H9 (cell line): ENCODE measurements around the gene WDR43. TPM values are rescaled to one million over a fixed set of nuclear protein-coding genes. Genes with fewer than 3 reads are reported as not detected.
"Not testable (repeated sequence)": the region's sequence is repeated elsewhere in the genome, so short reads cannot be mapped to it uniquely, and the experiment has no call there.

ENCODE experiments used
- DNase-seq: peaks from one replicate; pipeline ENCODE4 v3.0.0-alpha.2; 2017
- H2AFZ ChIP-seq: one replicate; pipeline ENCODE4 v1.6.1; 2013; ENCODE audit warnings: mild to moderate bottlenecking, low read length, control low read depth, moderate library complexity
- H2AK5ac ChIP-seq: 2 replicates; pipeline ENCODE4 v1.6.1; 2013; ENCODE audit warnings: low read length, control low read depth, mixed read lengths; ENCODE audit not compliant: insufficient read length
- H2BK120ac ChIP-seq: one replicate; pipeline ENCODE4 v1.6.1; 2013; ENCODE audit warnings: low read depth, mild to moderate bottlenecking, low read length, control low read depth, inconsistent platforms; ENCODE audit not compliant: poor library complexity, severe bottlenecking
- H2BK12ac ChIP-seq: 2 replicates; pipeline ENCODE4 v1.6.1; 2013; ENCODE audit warnings: low read length, control low read depth, mixed read lengths, low read depth; ENCODE audit not compliant: insufficient read length
- H2BK15ac ChIP-seq: 2 replicates; pipeline ENCODE4 v1.6.1; 2013; ENCODE audit warnings: low read depth, low read length, control low read depth
- H2BK20ac ChIP-seq: one replicate; pipeline ENCODE4 v1.6.1; 2013; ENCODE audit warnings: low read depth, mild to moderate bottlenecking, low read length, control low read depth, inconsistent platforms; ENCODE audit not compliant: poor library complexity, severe bottlenecking
- H2BK5ac ChIP-seq: 2 replicates; pipeline ENCODE4 v1.6.1; 2013; ENCODE audit warnings: low read length, control low read depth, mixed read lengths; ENCODE audit not compliant: insufficient read length
- H3K14ac ChIP-seq: 2 replicates; pipeline ENCODE4 v1.6.1; 2013; ENCODE audit warnings: low read length, control low read depth; ENCODE audit not compliant: insufficient read depth
- H3K18ac ChIP-seq: 2 replicates; pipeline ENCODE4 v1.6.1; 2013; ENCODE audit warnings: low read depth, mild to moderate bottlenecking, mixed read lengths, low read length, control low read depth; ENCODE audit not compliant: insufficient read length
- H3K23ac ChIP-seq: 2 replicates; pipeline ENCODE4 v1.6.1; 2013; ENCODE audit warnings: low read length, control low read depth, mixed read lengths, low read depth; ENCODE audit not compliant: insufficient read length
- H3K23me2 ChIP-seq: 2 replicates; pipeline ENCODE4 v1.6.1; 2013; ENCODE audit warnings: low read depth, mild to moderate bottlenecking, mixed read lengths, low read length, control low read depth; ENCODE audit not compliant: insufficient read length, poor library complexity, severe bottlenecking
- H3K27ac ChIP-seq: 2 replicates; pipeline ENCODE4 v1.5.1; 2013; ENCODE audit warnings: low read length, control low read depth, mixed read lengths, low read depth; ENCODE audit not compliant: insufficient read length
- H3K27me3 ChIP-seq: 2 replicates; pipeline ENCODE4 v1.6.1; 2013; ENCODE audit warnings: low read length, control low read depth, inconsistent platforms; ENCODE audit not compliant: insufficient read depth
- H3K4ac ChIP-seq: 2 replicates; pipeline ENCODE4 v1.6.1; 2013; ENCODE audit warnings: low read depth, mild to moderate bottlenecking, control low read depth, inconsistent platforms, low read length, moderate library complexity
- H3K4me1 ChIP-seq: 2 replicates; pipeline ENCODE4 v1.6.1; 2013; ENCODE audit warnings: low read length, control low read depth, inconsistent platforms; ENCODE audit not compliant: insufficient read depth
- H3K4me2 ChIP-seq: 2 replicates; pipeline ENCODE4 v1.6.1; 2013; ENCODE audit warnings: low read length, control low read depth, mixed read lengths; ENCODE audit not compliant: insufficient read length, insufficient read depth
- H3K56ac ChIP-seq: 2 replicates; pipeline ENCODE4 v1.6.1; 2013; ENCODE audit warnings: low read depth, mild to moderate bottlenecking, mixed read lengths, low read length, control low read depth; ENCODE audit not compliant: insufficient read length
- H3K79me1 ChIP-seq: 2 replicates; pipeline ENCODE4 v1.6.1; 2013; ENCODE audit warnings: low read depth, mild to moderate bottlenecking, moderate library complexity, low read length, control low read depth, inconsistent platforms; ENCODE audit not compliant: insufficient read depth, poor library complexity, severe bottlenecking
- H3K79me2 ChIP-seq: 2 replicates; pipeline ENCODE4 v1.6.1; 2013; ENCODE audit warnings: low read length, control low read depth, inconsistent platforms; ENCODE audit not compliant: insufficient read depth
- H3K9ac ChIP-seq: 2 replicates; pipeline ENCODE4 v1.6.1; 2013; ENCODE audit warnings: low read length, control low read depth, mixed read lengths; ENCODE audit not compliant: insufficient read length; ENCODE audit errors: extremely low read depth
- H3K9me3 ChIP-seq: one replicate; pipeline ENCODE4 v1.6.1; 2013; ENCODE audit warnings: low read depth, low read length, inconsistent platforms; ENCODE audit not compliant: control insufficient read depth
- H3T11ph ChIP-seq: one replicate; pipeline ENCODE4 v1.6.1; 2013; ENCODE audit warnings: mild to moderate bottlenecking, low read length, control low read depth, inconsistent platforms
- H4K20me1 ChIP-seq: one replicate; pipeline ENCODE4 v1.6.1; 2013; ENCODE audit not compliant: control insufficient read depth, insufficient read length, insufficient read depth
- H4K5ac ChIP-seq: 2 replicates; pipeline ENCODE4 v1.6.1; 2013; ENCODE audit warnings: low read depth, mild to moderate bottlenecking, mixed read lengths, low read length, control low read depth; ENCODE audit not compliant: insufficient read length
- H4K8ac ChIP-seq: replicated peaks from 2 replicates; pipeline ENCODE4 v1.6.1; 2013; ENCODE audit warnings: low read length, control low read depth, mixed read lengths, low read depth; ENCODE audit not compliant: insufficient read length
- H4K91ac ChIP-seq: 2 replicates; pipeline ENCODE4 v1.6.1; 2013; ENCODE audit warnings: low read depth, mild to moderate bottlenecking, moderate library complexity, mixed read lengths, low read length, control low read depth; ENCODE audit not compliant: insufficient read length
- H3K27ac Mint-ChIP-seq, 3 experiments: 2 replicates in 2 of 3; 3 replicates in 1 of 3; pipeline ENCODE4 v1.8.0; 2020 to 2021; ENCODE audit warnings: mixed read lengths in 3 of 3, mild to moderate bottlenecking in 1 of 3, moderate library complexity in 1 of 3
- H3K27me3 Mint-ChIP-seq: 2 replicates; pipeline ENCODE4 v1.8.0; 2021; ENCODE audit warnings: low read depth, mild to moderate bottlenecking, moderate library complexity, mixed read lengths
- H3K36me3 Mint-ChIP-seq, 3 experiments: 2 replicates in 2 of 3; 3 replicates in 1 of 3; pipeline ENCODE4 v1.8.0; 2020 to 2021; ENCODE audit warnings: low read depth in 3 of 3, mixed read lengths in 3 of 3; ENCODE audit not compliant: insufficient read depth in 1 of 3
- H3K4me1 Mint-ChIP-seq, 2 experiments: 2 replicates each; pipeline ENCODE4 v1.8.0; 2020; ENCODE audit warnings: mixed read lengths in 2 of 2
- H3K4me3 Mint-ChIP-seq, 2 experiments: 2 replicates in 1 of 2; 3 replicates in 1 of 2; pipeline ENCODE4 v1.8.0; 2020 to 2021; ENCODE audit warnings: mild to moderate bottlenecking in 2 of 2, mixed read lengths in 2 of 2, moderate library complexity in 1 of 2
- H3K9me3 Mint-ChIP-seq, 2 experiments: 2 replicates in 1 of 2; 3 replicates in 1 of 2; pipeline ENCODE4 v1.8.0; 2020; ENCODE audit warnings: mild to moderate bottlenecking in 2 of 2, mixed read lengths in 2 of 2, moderate library complexity in 1 of 2
- WGBS: extraction: QIAGEN DNeasy Blood & Tissue Kit; methylation state at CpG from one replicate; pipeline ENCODE4 v1.1.7; 2013; ENCODE audit warnings: missing lambda C conversion rate, low lambda C conversion rate, mixed read lengths; ENCODE audit not compliant: insufficient read length; ENCODE audit errors: extremely low coverage; 5-methylcytosine and 5-hydroxymethylcytosine counted together
- total RNA-seq: library from RNA; stranded (reverse); gene quantifications from 2 replicates; pipeline ENCODE4 v1.2.1, GENCODE V29; 2021
- TF ChIP-seq, protein P1 (sequence below): fragments of 200-600 bp; sonication (generic); conservative IDR thresholded peaks from 3 replicates; pipeline ENCODE4 v1.8.0; 2021; ENCODE audit warnings: antibody characterized with exemption, mild to moderate bottlenecking

Gene WDR43
- total RNA-seq, 1 experiment from 2014 or later: 186 TPM

- DNase-seq: no peak
- no peak overlapping the region for H2BK20ac ChIP-seq
- H3K9ac ChIP-seq: no peak overlapping the region
- H2BK12ac ChIP-seq: no peak overlapping the region
- H3K4me1 ChIP-seq: no peaks in the 10 kb centered on the region
- peak overlapping the region in 2 of 3 experiments; percentile 8 to 23; a peak in 2 of 7 replicates for H3K27ac Mint-ChIP-seq
- H2BK5ac ChIP-seq: no peak overlapping the region
- H3K36me3 Mint-ChIP-seq: no peaks in the 10 kb centered on the region
- no peak overlapping the region for H2AK5ac ChIP-seq
- TF ChIP-seq, protein P1, sequence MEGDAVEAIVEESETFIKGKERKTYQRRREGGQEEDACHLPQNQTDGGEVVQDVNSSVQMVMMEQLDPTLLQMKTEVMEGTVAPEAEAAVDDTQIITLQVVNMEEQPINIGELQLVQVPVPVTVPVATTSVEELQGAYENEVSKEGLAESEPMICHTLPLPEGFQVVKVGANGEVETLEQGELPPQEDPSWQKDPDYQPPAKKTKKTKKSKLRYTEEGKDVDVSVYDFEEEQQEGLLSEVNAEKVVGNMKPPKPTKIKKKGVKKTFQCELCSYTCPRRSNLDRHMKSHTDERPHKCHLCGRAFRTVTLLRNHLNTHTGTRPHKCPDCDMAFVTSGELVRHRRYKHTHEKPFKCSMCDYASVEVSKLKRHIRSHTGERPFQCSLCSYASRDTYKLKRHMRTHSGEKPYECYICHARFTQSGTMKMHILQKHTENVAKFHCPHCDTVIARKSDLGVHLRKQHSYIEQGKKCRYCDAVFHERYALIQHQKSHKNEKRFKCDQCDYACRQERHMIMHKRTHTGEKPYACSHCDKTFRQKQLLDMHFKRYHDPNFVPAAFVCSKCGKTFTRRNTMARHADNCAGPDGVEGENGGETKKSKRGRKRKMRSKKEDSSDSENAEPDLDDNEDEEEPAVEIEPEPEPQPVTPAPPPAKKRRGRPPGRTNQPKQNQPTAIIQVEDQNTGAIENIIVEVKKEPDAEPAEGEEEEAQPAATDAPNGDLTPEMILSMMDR: no peak
- H4K8ac ChIP-seq: no peak overlapping the region
- no peaks in the 10 kb centered on the region for H3K23me2 ChIP-seq
- no peaks in the 10 kb centered on the region for H4K20me1 ChIP-seq
- H3T11ph ChIP-seq: no peak overlapping the region
- H3K9me3 ChIP-seq: no peaks in the 10 kb centered on the region
- H2BK15ac ChIP-seq: no peak overlapping the region
- H3K4me1 Mint-ChIP-seq: peaks cover 4 to 5% of the 10 kb centered on the region in 2 experiments; a peak in 3 of 4 replicates
- H3K27me3 ChIP-seq: no peaks in the 10 kb centered on the region
- H3K9me3 Mint-ChIP-seq: no peaks in the 10 kb centered on the region
- peaks cover 2% of the 10 kb centered on the region; the same call in 1 of the 2 replicates for H3K27me3 Mint-ChIP-seq
- H2AFZ ChIP-seq: no peak overlapping the region
- H3K27ac ChIP-seq: no peak overlapping the region
- H3K18ac ChIP-seq: no peak overlapping the region
- H3K4ac ChIP-seq: no peak overlapping the region
- no peak overlapping the region for H3K23ac ChIP-seq
- no CpG with 5 or more reads among the region's 10 CpGs for WGBS
- no peak overlapping the region for H3K4me3 Mint-ChIP-seq
- no peak overlapping the region for H3K14ac ChIP-seq
- H3K79me2 ChIP-seq: no peaks in the 10 kb centered on the region
- no peaks in the 10 kb centered on the region for H3K79me1 ChIP-seq
- H4K91ac ChIP-seq: no peak overlapping the region
- H3K56ac ChIP-seq: no peak overlapping the region
- no peak overlapping the region for H3K4me2 ChIP-seq
- H2BK120ac ChIP-seq: no peak overlapping the region
- no peak overlapping the region for H4K5ac ChIP-seq
Observed at GRCh38 chr2:28977176-28977875, 82.9 kb downstream of the WDR43 start.

DNA sequence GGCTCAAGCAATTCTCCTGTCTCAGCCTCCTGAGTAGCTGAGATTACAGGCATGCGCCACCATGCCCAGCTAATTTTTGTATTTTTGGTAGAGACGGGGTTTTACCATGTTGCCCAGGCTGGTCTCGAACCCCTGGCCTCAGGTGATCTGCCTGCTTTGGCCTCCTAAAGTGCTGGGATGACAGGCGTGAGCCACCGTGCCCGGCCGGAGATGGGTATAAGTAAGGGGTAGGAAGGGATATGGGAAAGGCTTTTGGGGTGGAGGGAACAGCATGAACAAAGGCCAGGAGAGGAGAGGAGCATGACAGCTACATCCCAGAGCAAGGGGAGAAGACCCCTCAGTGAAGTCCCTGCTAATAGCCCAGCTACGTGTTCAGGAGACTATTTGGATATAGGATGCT lies 83.5 kb downstream of the WDR43 start:
- H2BK120ac ChIP-seq, H2BK20ac ChIP-seq, H3K27me3 Mint-ChIP-seq, H3K23me2 ChIP-seq, H3K18ac ChIP-seq, H3K9me3 ChIP-seq, H3K27me3 ChIP-seq, H2AFZ ChIP-seq, H3K79me2 ChIP-seq, H3K27ac Mint-ChIP-seq, H3K56ac ChIP-seq, H4K91ac ChIP-seq, DNase-seq, H3K4ac ChIP-seq, H3K4me1 Mint-ChIP-seq, H3K14ac ChIP-seq, H3K27ac ChIP-seq, H2AK5ac ChIP-seq, H3K4me2 ChIP-seq, H4K20me1 ChIP-seq, H3K36me3 Mint-ChIP-seq, H3K79me1 ChIP-seq, H3T11ph ChIP-seq, H3K9ac ChIP-seq, H4K5ac ChIP-seq, H3K4me1 ChIP-seq, H3K4me3 Mint-ChIP-seq, H4K8ac ChIP-seq, H2BK15ac ChIP-seq, H3K9me3 Mint-ChIP-seq, H3K23ac ChIP-seq, H2BK5ac ChIP-seq, H2BK12ac ChIP-seq: not testable (repeated sequence)
- no CpG with 5 or more reads among the region's 8 CpGs for WGBS
